ENCODE results near the gene GASK1A.

The GASK1A gene

GRCh38 chr3:43081796-43082195 lies 102.7 kb downstream of the GASK1A start:
- Histone ChIP-seq H3K9me3 (ENCODE audit: insufficient read depth, low read length, severe bottlenecking) (peaks cover 19% of the 10 kb centered on the region), H4K20me1 (ENCODE audit: insufficient read depth, low read length) (no peaks in the 10 kb centered on the region), H3K27me3 (ENCODE audit: insufficient read depth, low read length, poor library complexity) (no peaks in the 10 kb centered on the region), H3K4me3 (ENCODE audit: low read depth in 1 of 2, low read length in 2 of 2) (no peak overlapping the region), H2AFZ (ENCODE audit: low read depth, low read length) (no peak overlapping the region), H3K79me2 (ENCODE audit: insufficient read depth, low read length) (0 out of 2 replicates have a peak, but pooled peaks cover 8% of the 10 kb centered on the region), H3K9ac (ENCODE audit: low read depth, low read length) (no peak overlapping the region), H3K4me1 (ENCODE audit: insufficient read depth, low read length) (no peaks in the 10 kb centered on the region), H3K36me3 (ENCODE audit: insufficient read depth, low read length) (peaks cover 48% of the 10 kb centered on the region), H3K27ac (ENCODE audit: low read length) (no peak overlapping the region), H3K4me2 (ENCODE audit: insufficient read depth, low read length) (no peak overlapping the region)
- TF ChIP-seq EZH2 (IDR thresholded peaks at IDR 0.05; ENCODE audit: borderline replicate concordance, low read depth, low read length, severe bottlenecking): no peak
- no peak for TF ChIP-seq CTCF (IDR thresholded peaks at IDR 0.05; ENCODE audit: borderline replicate concordance, extremely low read depth, low read length, poor library complexity, severe bottlenecking)
- no peak for DNase-seq
- no peak for ATAC-seq (ENCODE audit: insufficient read depth, low read depth)

GRCh38 chr3:43082457-43082856 lies 103.3 kb downstream of the GASK1A start:
- Histone ChIP-seq H2AFZ (ENCODE audit: low read depth, low read length) (no peak overlapping the region), H3K27me3 (ENCODE audit: insufficient read depth, low read length, poor library complexity) (no peaks in the 10 kb centered on the region), H4K20me1 (ENCODE audit: insufficient read depth, low read length) (peaks cover 2% of the 10 kb centered on the region; the same call in 1 of the 2 replicates), H3K4me1 (ENCODE audit: insufficient read depth, low read length) (no peaks in the 10 kb centered on the region), H3K4me3 (ENCODE audit: low read depth in 1 of 2, low read length in 2 of 2) (no peak overlapping the region), H3K9ac (ENCODE audit: low read depth, low read length) (no peak overlapping the region), H3K79me2 (ENCODE audit: insufficient read depth, low read length) (0 out of 2 replicates have a peak, but pooled peaks cover 8% of the 10 kb centered on the region), H3K27ac (ENCODE audit: low read length) (no peak overlapping the region), H3K36me3 (ENCODE audit: insufficient read depth, low read length) (peaks cover 48% of the 10 kb centered on the region), H3K9me3 (ENCODE audit: insufficient read depth, low read length, severe bottlenecking) (peaks cover 19% of the 10 kb centered on the region), H3K4me2 (ENCODE audit: insufficient read depth, low read length) (no peak overlapping the region)
- DNase-seq (no peak), ATAC-seq (ENCODE audit: insufficient read depth, low read depth) (no peak)
- TF ChIP-seq EZH2 (IDR thresholded peaks at IDR 0.05; ENCODE audit: borderline replicate concordance, low read depth, low read length, severe bottlenecking) (no peak), CTCF (IDR thresholded peaks at IDR 0.05; ENCODE audit: borderline replicate concordance, extremely low read depth, low read length, poor library complexity, severe bottlenecking) (no peak)

GRCh38 chr3:43086460-43087165 lies 107.5 kb downstream of the GASK1A start:
- peaks cover 25% of the 10 kb centered on the region for H3K36me3 ChIP-seq (ENCODE audit: insufficient read depth, low read length)
- no peak overlapping the region for H3K4me2 ChIP-seq (ENCODE audit: insufficient read depth, low read length)
- TF ChIP-seq CTCF (IDR thresholded peaks at IDR 0.05; ENCODE audit: borderline replicate concordance, extremely low read depth, low read length, poor library complexity, severe bottlenecking) (no peak), EZH2 (IDR thresholded peaks at IDR 0.05; ENCODE audit: borderline replicate concordance, low read depth, low read length, severe bottlenecking) (no peak)
- no peak overlapping the region for H3K9ac ChIP-seq (ENCODE audit: low read depth, low read length)
- no peak overlapping the region for H3K27ac ChIP-seq (ENCODE audit: low read length)
- no peak for DNase-seq
- H4K20me1 ChIP-seq (ENCODE audit: insufficient read depth, low read length): peaks cover 16% of the 10 kb centered on the region
- H3K4me3 ChIP-seq (ENCODE audit: low read depth in 1 of 2, low read length in 2 of 2): no peak overlapping the region
- H2AFZ ChIP-seq (ENCODE audit: low read depth, low read length): no peak overlapping the region
- no peak for ATAC-seq (ENCODE audit: insufficient read depth, low read depth)
- H3K4me1 ChIP-seq (ENCODE audit: insufficient read depth, low read length): no peaks in the 10 kb centered on the region
- H3K9me3 ChIP-seq (ENCODE audit: insufficient read depth, low read length, severe bottlenecking): peaks cover 19% of the 10 kb centered on the region
- H3K27me3 ChIP-seq (ENCODE audit: insufficient read depth, low read length, poor library complexity): no peaks in the 10 kb centered on the region
- H3K79me2 ChIP-seq (ENCODE audit: insufficient read depth, low read length): 0 out of 2 replicates have a peak, but pooled peaks cover 8% of the 10 kb centered on the region
